Pulmonary artery endothelial cell (primary cell): ENCODE data around the gene NUMB. TPM values are rescaled to one million over a fixed set of nuclear protein-coding genes. Genes with fewer than 3 reads are reported as not detected.
"Not testable (repeated sequence)": the region's sequence is repeated elsewhere in the genome, so short reads cannot be mapped to it uniquely, and the experiment has no call there.

Source experiments
- DNase-seq: peaks from one replicate; pipeline ENCODE4 v3.0.0-alpha.2; 2011; ENCODE audit warnings: low read depth, low spot score
- total RNA-seq: library from RNA; depleted of rRNA; stranded (reverse); fragments of >200 nt; gene quantifications from 2 replicates; pipeline ENCODE4 v1.2.3, GENCODE V29; 2014

The NUMB gene
- total RNA-seq, 1 donor from 2014 or later: 46.3 TPM

DNA sequence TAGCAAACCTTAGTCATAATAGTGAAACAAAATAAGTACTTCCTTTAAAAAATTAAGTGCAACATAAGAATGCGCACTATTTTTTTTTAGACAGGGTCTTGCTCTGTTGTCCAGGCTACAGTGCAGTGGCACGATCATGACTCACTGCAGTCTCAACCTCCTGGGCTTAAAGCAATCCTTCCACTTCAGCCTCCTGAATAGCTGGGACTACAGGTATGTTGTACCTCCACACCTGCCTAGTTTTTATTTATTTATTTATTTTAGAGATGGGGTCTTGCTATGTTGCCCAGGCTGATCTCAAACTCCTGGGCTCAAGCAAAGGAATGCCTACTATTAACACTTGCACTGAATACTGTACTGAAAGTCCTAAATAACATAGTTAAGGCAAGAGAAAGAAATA lies 93.8 kb downstream of the NUMB start:
- DNase-seq: no peak

GRCh38 chr14:73359445-73359844 lies 98.9 kb downstream of the NUMB start:
- no peak for DNase-seq

DNA sequence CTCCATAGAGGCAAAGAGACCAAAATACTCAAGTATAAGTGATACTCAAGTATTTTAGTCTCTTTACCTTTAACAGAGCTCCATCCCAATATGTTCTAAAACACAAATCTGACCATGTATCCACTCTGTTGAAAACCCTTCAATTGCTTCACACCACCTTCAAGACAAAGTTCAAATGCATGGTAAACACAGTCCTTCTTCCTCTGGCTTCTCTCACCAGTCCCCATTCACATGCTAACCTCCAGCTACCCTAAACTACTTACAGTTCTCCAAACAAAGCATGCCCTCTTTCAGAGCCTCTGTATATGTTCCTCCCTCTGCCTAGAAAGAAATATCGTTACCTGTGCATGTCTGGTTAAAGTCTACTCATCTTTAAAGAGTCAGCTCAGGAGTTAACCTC lies 100.2 kb downstream of the NUMB start:
- no peak for DNase-seq

GRCh38 chr14:73349091-73349490 lies 109.3 kb downstream of the NUMB start:
- DNase-seq: not testable (repeated sequence)

- no peak for DNase-seq
Observed at GRCh38 chr14:73344319-73344718, 114.0 kb downstream of the NUMB start.

DNA sequence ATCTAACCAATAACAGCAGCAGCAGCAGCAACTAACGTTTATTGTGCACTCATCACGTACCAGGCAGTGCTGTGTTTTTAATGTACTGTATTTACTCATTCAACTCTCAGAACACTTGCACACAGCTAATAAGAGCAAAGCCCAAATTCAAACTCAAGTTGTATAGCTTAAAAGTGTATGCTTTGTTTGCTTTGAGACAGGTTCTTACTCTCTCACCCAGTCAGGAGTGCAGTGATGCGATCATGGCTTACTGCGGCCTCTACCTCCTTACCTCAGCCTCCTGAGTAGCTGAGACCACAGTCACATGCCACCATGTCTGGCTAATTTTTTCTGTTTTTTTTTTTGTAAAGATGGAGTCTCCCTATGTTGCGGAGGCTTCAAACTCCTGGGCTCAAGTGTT lies 115.7 kb downstream of the NUMB start:
- DNase-seq: no peak

- DNase-seq: no peak
Observed at GRCh38 chr14:73339846-73340595, 118.3 kb downstream of the NUMB start.

- no peak for DNase-seq
Observed at GRCh38 chr14:73339206-73339605, 119.1 kb downstream of the NUMB start.

GRCh38 chr14:73338551-73338950 lies 119.8 kb downstream of the NUMB start:
- no peak for DNase-seq

DNA sequence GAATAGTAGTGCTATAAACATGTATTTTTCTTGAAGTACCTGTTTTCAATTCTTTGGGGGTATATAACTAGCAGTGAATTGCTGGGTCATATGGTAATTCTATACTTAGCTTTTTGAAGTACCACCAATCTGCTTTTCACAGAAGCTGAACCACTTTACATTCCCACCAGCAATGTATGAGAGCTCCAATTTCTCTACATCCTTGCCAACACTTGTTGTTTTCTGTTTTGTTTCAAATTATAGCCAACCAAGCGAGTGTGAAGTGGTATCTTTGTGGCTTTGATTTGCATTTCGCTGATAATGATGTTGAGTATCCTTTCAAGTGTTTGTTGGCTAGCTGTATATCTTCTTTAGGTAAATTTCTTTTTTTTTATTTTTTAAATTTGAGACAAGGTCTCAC lies 125.3 kb downstream of the NUMB start:
- no peak for DNase-seq

DNA sequence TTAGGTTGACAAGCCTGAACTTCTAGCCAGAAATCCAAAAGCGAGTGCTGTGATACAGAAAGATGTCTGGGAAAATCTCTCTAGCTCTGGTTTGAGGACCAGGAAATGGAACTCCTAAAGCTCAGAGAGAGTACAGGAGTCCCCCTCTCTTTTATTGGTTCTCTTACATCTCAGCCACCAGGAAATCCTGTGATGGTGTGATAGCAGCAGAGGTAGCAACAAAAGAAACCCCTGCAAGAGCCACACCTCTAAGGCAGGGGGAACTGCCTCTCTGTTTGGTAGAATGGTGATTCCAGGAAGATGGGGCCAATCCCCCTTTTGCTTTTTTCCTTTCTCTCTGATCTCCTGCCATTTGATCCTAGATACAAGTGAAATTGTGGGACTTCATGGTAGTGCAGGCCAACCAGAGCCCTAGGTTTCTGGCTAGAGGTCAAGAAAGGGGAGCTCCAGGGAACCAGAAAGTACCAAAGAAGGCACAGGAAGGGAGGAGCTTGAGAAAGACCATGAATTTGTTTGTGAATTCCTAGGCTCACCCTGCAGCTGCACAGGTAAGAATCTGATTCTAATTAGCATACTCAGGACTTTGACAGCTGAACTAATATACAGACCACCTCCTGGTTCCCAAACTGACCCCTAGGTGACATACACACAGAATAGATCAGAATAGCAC lies 132.6 kb downstream of the NUMB start:
- DNase-seq: no peak

- DNase-seq: no peak
Observed at GRCh38 chr14:73325063-73325462, 133.3 kb downstream of the NUMB start.

DNA sequence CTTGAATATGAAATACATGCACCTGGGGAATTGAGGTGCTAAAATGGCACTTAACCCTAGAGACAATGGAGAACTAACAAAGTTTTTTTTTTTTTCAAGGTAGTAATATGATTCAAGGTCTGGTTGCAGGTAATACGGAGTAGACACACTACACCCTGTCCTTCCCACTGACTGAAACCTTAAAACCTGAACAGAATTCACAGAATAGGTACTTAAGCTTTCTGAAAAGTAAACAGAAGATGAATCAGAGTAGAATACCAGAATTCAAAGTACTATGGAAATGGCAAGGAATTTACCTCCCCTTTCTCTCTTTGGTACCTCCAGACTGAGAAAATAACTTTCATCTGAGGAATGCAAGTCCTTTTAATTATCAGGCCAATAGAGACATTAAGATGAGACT lies 133.8 kb downstream of the NUMB start:
- DNase-seq: no peak

DNA sequence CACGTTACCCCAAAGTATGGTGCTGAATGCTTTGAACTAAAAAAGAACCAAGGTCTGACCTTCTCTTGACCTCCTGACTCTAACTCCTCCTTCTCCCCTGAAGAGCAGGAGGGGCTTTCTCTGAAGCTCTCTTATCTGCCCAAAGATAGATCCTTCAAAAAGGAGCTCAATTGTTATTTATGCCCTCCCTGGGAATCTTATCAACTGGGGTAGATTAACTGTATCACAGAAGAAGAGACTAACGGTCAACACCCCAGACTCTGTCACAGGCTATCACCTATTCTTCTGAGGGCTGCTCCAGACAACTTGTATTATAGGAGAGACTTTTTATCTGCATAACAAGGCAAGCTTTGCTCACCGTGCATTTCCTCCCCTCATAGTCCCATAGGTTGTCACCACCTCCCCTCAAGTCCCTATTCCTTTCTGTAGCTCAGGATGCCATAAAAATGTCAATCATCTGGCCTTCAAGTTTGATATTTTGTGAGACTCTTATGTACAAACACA lies 134.4 kb downstream of the NUMB start:
- DNase-seq: no peak

GRCh38 chr14:73313151-73313550 lies 145.2 kb downstream of the NUMB start:
- DNase-seq: no peak

GRCh38 chr14:73312687-73313086 lies 145.7 kb downstream of the NUMB start:
- DNase-seq: no peak

DNA sequence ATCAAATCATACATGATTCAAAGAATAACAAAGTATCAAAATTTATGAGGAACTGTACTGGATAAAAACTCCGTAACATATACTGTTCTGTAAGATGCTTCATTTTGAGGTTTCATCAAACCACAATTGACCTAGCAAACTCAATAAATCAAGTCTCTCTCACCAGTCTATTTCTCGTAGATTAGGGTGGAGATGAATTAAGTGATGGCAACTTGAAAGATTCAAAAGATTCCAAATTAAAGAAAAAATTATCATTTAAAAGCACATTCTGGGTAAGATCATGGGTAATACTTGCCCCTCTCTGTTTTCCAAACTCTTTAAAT lies 146.7 kb downstream of the NUMB start:
- no peak for DNase-seq

DNA sequence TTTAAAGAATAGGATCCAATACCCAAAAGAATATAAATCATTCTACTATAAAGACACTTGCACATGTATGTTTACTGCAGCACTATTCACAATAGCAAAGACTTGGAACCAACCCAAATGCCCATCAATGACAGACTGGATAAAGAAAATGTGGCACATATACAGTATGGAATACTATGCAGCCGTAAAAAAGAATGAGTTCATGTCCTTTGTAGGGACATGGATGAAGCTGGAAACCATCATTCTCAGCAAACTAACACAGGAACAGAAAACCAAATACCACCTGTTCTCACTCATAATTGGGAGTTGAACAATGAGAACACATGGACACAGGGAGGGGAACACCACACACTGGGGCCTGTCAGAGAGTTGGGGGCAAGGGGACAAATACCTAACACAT lies 149.1 kb downstream of the NUMB start:
- DNase-seq: not testable (repeated sequence)

- DNase-seq: no peak
Observed at GRCh38 chr14:73307261-73307660, 151.1 kb downstream of the NUMB start.

GRCh38 chr14:73305499-73305898 lies 152.8 kb downstream of the NUMB start:
- DNase-seq: no peak

GRCh38 chr14:73295198-73295796 lies 163.0 kb downstream of the NUMB start:
- DNase-seq: no peak
